GM19468 (cell line): ENCODE data around the gene ATXN2.
"Not testable (repeated sequence)": the region's sequence is repeated elsewhere in the genome, so short reads cannot be mapped to it uniquely, and the experiment has no call there.

Experiments
- ATAC-seq: cut with Tn5 transposase; IDR thresholded peaks from one replicate; pipeline ENCODE4 v1.9.1; 2021; ENCODE audit warnings: mild to moderate bottlenecking, moderate library complexity, moderate number of reproducible peaks; ENCODE audit not compliant: unreplicated experiment; ENCODE audit errors: extremely low read depth

Gene ATXN2

GRCh38 chr12:111507719-111508118 is 91.4 kb downstream of the ATXN2 start:
- not testable (repeated sequence) for ATAC-seq

- not testable (repeated sequence) for ATAC-seq
These were observed 91.9 kb downstream of the ATXN2 start for GRCh38 chr12:111507258-111507657.

DNA sequence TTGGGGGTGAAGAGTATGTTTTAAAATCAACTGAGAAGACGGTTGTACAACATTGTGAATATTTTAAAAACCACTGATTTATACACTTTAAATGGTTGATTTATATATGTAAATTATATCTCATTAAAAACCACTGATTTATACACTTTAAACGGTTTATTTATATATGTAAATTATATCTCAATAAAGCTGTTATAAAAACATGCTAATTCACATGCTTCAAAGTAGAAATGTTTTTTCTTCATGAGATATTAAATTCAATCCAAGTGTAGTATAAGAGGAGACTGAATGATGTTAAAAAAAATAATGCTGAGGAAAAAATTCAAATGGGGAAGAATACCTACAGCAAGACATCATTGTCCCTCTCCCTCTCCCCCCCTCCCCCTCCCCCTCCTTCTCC is 92.9 kb downstream of the ATXN2 start:
- no peak for ATAC-seq

GRCh38 chr12:111505601-111506036 is 93.5 kb downstream of the ATXN2 start:
- no peak for ATAC-seq

DNA sequence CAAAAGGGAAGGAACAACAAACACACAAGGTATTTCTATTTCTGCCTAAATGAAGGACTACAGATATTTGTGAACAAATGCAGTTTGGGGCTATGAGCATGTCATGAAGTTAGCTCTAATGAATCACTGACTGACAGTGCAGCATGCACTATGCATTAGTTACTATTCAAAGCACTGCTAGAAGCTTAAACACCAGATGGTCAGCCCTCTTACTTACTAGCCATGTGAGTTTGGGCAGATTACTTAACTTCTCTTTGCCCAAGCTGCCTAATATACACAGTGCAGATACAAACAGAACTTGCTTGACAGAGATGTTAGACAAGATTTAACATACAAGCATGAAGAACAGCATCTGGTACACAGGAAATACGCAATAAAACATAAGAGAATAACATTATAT is 96.0 kb downstream of the ATXN2 start:
- no peak for ATAC-seq

- ATAC-seq = no peak
These were observed 104.4 kb downstream of the ATXN2 start for GRCh38 chr12:111494676-111495075.

DNA sequence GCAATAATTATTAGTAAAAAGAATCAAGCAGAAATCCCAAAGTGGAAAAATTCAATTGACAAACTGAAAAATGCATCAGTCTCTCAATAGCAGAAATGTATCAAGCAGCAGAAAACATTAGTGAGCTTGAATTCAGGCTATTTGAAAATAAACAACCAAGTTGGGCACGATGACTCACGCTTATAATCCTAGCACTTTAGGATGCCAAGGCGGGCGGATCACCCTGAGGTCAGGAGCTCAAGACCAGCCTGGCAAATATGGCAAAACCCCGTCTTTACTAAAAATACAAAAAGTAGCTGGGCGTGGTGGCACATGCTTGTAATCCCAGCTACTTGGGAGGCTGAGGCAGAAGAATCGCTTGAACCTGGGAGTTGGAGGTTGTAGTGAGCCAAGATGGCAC is 106.1 kb downstream of the ATXN2 start:
- not testable (repeated sequence) for ATAC-seq

- ATAC-seq = no peak
These were observed 110.3 kb downstream of the ATXN2 start for GRCh38 chr12:111488798-111489197.

DNA sequence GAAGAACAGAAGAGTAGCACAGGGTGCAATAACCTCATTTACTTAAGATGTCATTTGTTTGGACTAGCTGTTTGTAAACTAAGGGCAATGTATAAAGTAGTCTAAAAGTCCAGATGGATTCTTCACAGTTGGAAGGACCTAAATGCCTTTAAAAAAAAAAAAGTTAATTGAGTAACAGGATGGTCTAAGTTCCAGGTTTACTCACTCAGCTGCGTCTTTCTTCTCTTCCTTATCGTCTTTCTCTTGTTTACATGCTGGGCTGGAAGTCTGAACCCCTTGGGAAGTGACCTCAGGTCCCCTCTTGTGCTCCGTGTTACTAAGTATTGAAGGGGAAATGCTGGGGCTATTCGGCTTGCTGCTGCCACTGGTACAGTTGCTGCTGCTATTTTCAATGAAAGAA is 110.8 kb downstream of the ATXN2 start:
- no peak for ATAC-seq

DNA sequence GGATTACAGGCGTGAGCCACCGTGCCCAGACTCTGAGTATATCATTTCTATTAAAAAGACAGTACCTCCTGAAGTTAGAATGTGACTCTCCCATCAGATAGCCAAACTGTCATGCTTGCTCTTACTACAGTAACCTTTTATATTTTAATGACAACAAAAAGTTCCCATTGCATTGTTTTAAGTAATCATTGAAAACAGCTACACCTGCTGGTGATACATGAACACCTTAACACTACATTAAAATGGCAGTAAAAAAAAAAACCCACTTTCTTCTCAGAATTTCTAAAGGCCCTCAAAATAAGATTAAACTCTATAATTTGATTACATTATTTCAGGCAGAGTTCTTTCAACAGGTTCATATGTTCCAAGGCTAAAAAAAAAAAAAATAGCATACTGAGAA is 116.7 kb downstream of the ATXN2 start:
- ATAC-seq = no peak

GRCh38 chr12:111471236-111471635 is 127.9 kb downstream of the ATXN2 start:
- no peak for ATAC-seq

- no peak for ATAC-seq
These were observed 129.7 kb downstream of the ATXN2 start for GRCh38 chr12:111469401-111469800.

DNA sequence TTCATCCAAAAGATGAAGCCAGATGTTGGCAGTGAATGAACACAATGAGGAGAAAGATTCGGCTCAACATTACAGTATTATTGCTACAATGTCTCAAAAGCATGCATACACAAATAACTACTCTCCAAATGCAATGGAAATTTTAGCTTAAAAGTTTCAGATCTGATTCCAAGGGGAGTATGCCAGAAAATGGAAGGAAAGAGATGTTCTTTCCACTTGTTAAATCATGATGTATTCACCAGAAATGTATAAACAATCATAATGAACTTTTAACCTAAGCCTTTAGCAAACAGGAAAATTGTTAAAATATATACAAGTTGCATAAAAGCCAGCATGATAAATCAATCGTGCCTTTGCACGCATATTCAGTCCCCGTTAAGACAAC is 131.3 kb downstream of the ATXN2 start:
- no peak for ATAC-seq

GRCh38 chr12:111467092-111467856 is 131.8 kb downstream of the ATXN2 start:
- no peak for ATAC-seq

GRCh38 chr12:111462210-111462769 is 136.8 kb downstream of the ATXN2 start:
- no peak for ATAC-seq

GRCh38 chr12:111460111-111460510 is 139.0 kb downstream of the ATXN2 start:
- not testable (repeated sequence) for ATAC-seq

- ATAC-seq = no peak
These were observed 140.5 kb downstream of the ATXN2 start for GRCh38 chr12:111458546-111459172.

GRCh38 chr12:111457577-111457976 is 141.5 kb downstream of the ATXN2 start:
- no peak for ATAC-seq

DNA sequence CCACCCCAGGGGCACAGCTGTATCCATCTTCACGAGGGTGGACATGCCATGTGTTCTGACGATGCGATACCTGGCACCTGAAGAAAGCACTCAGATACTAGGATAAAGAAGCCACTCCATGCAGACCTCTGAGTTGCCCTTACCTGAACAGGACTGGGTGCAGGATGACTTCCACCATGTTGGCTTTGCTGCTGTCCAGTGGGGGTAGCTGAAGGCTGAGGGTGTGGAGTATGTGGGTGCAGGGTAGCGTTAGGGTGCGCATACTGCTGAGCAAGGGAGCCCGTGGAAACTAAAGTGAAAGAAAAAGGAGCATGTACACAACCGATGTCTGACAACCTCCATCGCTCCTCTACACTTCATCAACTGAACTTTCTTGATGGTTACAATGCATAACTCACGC is 142.0 kb downstream of the ATXN2 start:
- ATAC-seq = no peak

GRCh38 chr12:111455448-111456320 is 143.4 kb downstream of the ATXN2 start:
- no peak for ATAC-seq
